HuH-7.5 (cell line): Measurements from ENCODE around the gene MIEF1.

Source experiments
- DNase-seq: peaks from one replicate; pipeline ENCODE4 v3.0.0; 2011; ENCODE audit warnings: low spot score

The MIEF1 gene

DNA sequence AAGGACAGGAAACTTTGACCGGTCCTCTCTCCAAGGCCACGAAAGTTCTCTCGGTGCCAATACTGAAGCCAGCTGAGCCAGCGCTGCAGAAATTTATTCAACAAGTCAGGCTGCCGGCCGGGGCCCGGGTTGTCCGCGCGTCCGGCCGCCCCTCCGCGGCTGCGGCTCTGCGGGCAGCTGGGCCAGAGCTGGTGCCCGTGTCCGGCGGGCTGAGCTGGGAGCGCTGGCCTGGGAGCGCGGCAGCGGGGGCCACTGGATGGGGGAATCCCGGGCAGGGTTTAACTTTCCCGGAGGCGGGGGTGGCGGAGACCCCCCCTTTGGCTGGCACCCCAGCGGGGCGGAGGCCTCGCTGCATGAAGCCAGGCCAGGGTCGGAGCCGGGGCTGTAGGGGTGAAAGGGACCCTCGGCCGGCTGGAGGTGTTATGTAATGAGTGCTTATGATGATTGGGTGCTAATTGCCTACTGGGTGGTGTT, 56.2 kb downstream of the MIEF1 start:
- DNase-seq: no peak

GRCh38 chr22:39558950-39559349, 56.9 kb downstream of the MIEF1 start:
- no peak for DNase-seq

GRCh38 chr22:39559456-39560105, 57.5 kb downstream of the MIEF1 start:
- DNase-seq: peak; percentile 51

GRCh38 chr22:39560127-39560526, 58.0 kb downstream of the MIEF1 start:
- no peak for DNase-seq

GRCh38 chr22:39562839-39563489, 60.9 kb downstream of the MIEF1 start:
- no peak for DNase-seq

GRCh38 chr22:39563571-39564428, 61.7 kb downstream of the MIEF1 start:
- DNase-seq: no peak

GRCh38 chr22:39565414-39565944, 63.4 kb downstream of the MIEF1 start:
- DNase-seq: no peak

- DNase-seq: no peak
Measured at GRCh38 chr22:39567135-39567946, 65.3 kb downstream of the MIEF1 start.
